Lower leg skin (tissue), 4 donors: ENCODE results near the gene EIF1AX. TPM values are rescaled to one million over a fixed set of nuclear protein-coding genes. Genes with fewer than 3 reads are reported as not detected.

Source experiments
- DNase-seq, 2 donors: peaks; one replicate each; pipeline ENCODE4 v3.0.0-alpha.2; 2019; ENCODE audit warnings: low spot score in 2 of 2
- H3K4me3 ChIP-seq: fragments of 200-600 bp; sonication (generic); 2 replicates; pipeline ENCODE4 v1.5.1; 2017; ENCODE audit warnings: mild to moderate bottlenecking, low read depth; ENCODE audit not compliant: poor library complexity, severe bottlenecking
- POLR2A ChIP-seq, 2 donors: fragments of 450-650 bp; IDR thresholded peaks; one replicate each; pipeline ENCODE4 v1.6.1; 2016 to 2017; ENCODE audit warnings: antibody characterized with exemption in 2 of 2, mild to moderate bottlenecking in 1 of 2, moderate library complexity in 1 of 2
- WGBS, 2 donors: methylation state at CpG; one replicate each; pipeline ENCODE4 v1.1.5; 2018; 5-methylcytosine and 5-hydroxymethylcytosine counted together
- intact Hi-C: fragments of 100-400 bp; cut with DNase I; formaldehyde crosslinking; loops from one replicate; pipeline ENCODE4 v1.15.0; 2023; ENCODE audit warnings: low total_unique reads
- total RNA-seq, 4 donors: library from RNA; depleted of rRNA; stranded (reverse); fragments of >200 nt; gene quantifications; one replicate each; pipeline ENCODE4 v1.1.0, GENCODE V29; 2016
- TF ChIP-seq, protein P1 (sequence below), 3 donors: fragments of 450-650 bp; IDR thresholded peaks; one replicate each; pipeline ENCODE4 v1.5.1; 2016; ENCODE audit warnings: antibody characterized with exemption in 3 of 3, mild to moderate bottlenecking in 3 of 3, moderate library complexity in 2 of 3

EIF1AX gene
- total RNA-seq, 4 donors from 2014 or later, result 40.3 to 50.9 (median 46.8) TPM

DNA sequence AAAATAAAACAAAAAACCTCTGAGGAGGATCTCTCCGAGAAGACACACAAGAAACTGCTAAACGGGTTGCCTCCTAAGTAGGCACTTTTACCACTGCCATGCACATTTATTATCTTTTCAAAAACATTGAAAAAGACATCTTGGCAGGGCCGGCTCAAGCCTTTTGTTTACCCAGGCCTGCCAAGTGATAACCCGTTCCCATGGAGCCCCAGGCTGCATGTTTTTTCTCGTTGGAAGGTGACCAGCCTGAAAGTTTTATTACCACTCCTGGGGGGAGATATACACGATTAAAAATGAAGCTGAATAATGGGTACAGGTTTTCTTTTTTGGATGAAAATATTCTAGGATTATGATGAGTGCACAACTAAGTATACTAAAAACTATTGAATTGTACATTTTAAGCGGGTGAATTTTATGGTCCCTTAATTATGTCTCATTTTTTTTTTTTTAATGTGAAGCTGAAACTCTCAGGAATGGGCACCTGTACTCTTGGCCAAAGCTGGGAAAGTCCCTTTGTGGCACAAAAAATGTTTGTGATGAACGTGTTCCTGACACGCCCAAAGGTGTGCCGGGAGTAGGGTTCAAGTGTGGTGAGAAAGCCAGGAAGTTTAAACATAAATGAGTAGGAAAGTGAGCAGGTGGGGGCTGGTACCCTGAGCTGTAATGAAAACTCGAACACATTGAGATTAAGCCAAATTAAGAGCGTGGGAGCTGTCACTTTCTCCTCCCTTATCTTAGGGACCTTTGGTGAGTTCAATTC is 23.4 kb downstream of the EIF1AX start:
- DNase-seq, result no peak
- TF ChIP-seq, protein P1, sequence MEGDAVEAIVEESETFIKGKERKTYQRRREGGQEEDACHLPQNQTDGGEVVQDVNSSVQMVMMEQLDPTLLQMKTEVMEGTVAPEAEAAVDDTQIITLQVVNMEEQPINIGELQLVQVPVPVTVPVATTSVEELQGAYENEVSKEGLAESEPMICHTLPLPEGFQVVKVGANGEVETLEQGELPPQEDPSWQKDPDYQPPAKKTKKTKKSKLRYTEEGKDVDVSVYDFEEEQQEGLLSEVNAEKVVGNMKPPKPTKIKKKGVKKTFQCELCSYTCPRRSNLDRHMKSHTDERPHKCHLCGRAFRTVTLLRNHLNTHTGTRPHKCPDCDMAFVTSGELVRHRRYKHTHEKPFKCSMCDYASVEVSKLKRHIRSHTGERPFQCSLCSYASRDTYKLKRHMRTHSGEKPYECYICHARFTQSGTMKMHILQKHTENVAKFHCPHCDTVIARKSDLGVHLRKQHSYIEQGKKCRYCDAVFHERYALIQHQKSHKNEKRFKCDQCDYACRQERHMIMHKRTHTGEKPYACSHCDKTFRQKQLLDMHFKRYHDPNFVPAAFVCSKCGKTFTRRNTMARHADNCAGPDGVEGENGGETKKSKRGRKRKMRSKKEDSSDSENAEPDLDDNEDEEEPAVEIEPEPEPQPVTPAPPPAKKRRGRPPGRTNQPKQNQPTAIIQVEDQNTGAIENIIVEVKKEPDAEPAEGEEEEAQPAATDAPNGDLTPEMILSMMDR (IDR thresholded peaks at IDR 0.05), result no peak
- TF ChIP-seq POLR2A (IDR thresholded peaks at IDR 0.05), result no peak
- intact Hi-C loops, result no loop called here
- 39 to 41% methylated on average over 12 of the region's 12 CpGs for WGBS, 2 donors
- H3K4me3 ChIP-seq, result no peak overlapping the region

DNA sequence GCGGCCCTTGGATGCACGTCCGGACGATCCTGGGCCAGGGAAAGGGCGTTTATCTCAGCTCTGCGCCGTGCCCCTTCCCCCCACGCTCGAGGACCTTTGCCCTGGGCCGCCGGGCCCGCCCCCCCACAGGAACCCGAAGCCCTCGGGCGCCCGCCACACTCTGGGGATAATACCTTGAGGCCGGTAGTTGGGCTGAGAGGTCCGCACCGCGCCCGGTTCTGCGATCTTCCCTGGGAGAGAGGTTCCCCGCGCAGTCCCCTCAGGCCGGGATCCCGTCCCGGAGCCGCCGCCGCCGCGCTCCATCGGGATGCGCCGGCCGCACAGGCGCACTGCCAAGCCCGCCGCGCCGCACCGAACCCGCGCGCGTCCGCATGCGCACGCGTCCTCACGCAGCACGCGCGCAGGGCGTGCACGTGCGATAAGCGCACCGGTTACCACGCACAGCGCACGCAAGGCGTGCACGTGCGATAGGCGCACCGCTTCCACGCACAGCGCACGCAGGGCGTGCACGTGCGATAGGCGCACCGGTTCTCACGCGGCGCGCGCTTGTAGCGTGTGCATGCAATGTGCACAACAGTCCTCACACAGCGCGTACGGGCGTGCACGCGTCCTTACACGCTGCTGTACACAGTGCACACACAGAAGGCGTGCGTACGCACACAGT is 24.9 kb downstream of the EIF1AX start, which contains the start of gene MAP7D2:
Gene MAP7D2 (minus strand): TSS at position 331 of the 664 bp plus-strand sequence. CDS start 28 bp downstream, at position 303.
- no peak for DNase-seq
- WGBS, 2 donors, result 57 to 60% methylated on average over 8 to 81 of the region's 91 CpGs

DNA sequence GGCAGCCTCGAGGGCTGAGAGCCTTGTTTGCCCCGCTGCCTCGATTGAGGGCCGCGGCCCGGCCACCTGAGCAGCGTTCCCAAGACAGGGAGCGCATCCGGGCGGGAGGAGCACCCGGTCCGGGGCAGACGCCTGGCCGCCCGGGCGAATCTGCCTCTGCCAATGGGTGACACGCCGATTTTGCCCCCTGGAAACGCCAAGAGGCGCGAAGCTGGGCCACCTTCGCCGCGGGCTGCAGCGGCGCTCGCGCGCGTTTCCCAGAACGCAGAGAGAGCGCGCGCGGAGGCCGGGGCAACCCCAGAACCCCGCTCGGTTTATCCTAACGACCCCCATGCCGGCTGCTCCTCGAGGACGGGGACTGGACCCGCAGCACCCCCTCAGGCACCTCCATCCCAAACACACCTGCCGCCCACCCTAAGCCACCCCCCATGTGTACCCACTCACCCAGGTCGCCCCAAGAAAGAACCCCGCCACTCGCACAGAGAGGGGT is 25.5 kb downstream of the EIF1AX start:
- no peak overlapping the region for H3K4me3 ChIP-seq
- TF ChIP-seq, protein P1 (IDR thresholded peaks at IDR 0.05), result no peak
- TF ChIP-seq POLR2A (IDR thresholded peaks at IDR 0.05), result no peak
- WGBS, 2 donors, result 0 to 41% methylated on average over 1 to 44 of the region's 47 CpGs
- no peak for DNase-seq
- intact Hi-C loops, result no loop called here

More for the DNA sequence above, 24.9 kb downstream of the EIF1AX start, which contains the start of gene MAP7D2:
- TF ChIP-seq POLR2A (IDR thresholded peaks at IDR 0.05), result no peak
- TF ChIP-seq, protein P1 (IDR thresholded peaks at IDR 0.05), result no peak
- H3K4me3 ChIP-seq, result no peak within 1 kb of the TSS
- intact Hi-C loops, result no loop called here

DNA sequence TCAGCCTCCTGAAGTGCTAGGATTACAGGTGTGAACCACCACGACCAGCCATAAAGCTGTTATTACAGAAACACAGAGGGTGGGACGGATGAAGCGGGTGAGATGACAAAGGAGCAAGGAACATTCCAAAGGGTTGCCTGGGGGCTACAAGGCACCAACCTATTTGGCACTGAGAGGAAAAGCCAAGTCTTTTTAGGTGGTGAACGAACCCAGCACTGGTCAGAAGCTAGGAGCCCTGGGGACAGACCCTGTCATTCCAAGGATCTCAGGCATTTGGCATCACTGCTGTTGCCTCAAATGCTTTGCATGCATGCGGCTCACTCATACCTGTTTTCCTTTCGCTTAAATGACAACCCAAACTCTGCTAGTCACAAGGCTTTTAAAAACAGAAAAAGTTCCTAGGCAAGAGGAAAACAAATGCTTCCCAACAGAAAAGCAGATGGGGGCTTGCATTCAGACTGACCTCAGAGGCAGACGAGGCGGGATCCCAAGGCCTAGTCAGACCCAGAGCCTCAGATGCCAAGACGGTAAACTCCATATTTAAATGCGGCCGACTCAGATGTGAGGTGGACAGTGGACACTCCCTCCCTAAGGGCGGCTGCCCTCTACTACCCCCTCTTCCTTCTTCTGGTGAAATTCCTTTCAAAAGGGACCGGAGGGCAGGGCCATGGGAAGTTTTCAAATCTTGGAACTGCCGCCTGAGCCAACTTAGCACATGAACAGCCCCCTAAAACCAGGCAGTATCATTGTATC is 29.4 kb downstream of the EIF1AX start:
- intact Hi-C loops, result no loop called here

DNA sequence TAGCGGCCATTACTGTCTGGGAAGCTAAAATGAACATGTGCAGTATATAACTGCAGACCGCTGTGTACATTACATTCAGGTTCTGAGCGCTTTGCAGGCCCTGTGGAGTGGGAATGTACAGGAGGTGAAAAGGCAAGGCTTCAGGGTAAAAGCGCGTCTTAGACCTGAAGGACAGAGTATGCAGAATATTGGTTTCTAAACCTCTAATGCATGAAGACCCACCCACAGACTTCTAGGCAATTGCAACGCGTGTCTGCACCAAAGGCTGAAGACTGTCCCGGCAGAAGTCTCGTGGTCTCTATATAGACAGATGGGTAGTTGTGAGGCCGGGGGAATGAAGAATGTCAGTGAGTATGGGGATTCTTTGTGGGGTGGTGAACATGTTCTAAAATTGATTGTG is 30.4 kb downstream of the EIF1AX start:
- no peak overlapping the region for H3K4me3 ChIP-seq
- TF ChIP-seq POLR2A (IDR thresholded peaks at IDR 0.05), result no peak
- TF ChIP-seq, protein P1 (IDR thresholded peaks at IDR 0.05), result no peak
- WGBS, 2 donors, result 93 to 94% methylated on average over 10 of the region's 10 CpGs
- no peak for DNase-seq
- intact Hi-C loops, result no loop called here

More for the DNA sequence above, 29.4 kb downstream of the EIF1AX start:
- TF ChIP-seq, protein P1 (IDR thresholded peaks at IDR 0.05), result no peak
- no peak for TF ChIP-seq POLR2A (IDR thresholded peaks at IDR 0.05)
- WGBS, 2 donors, result 92 to 94% methylated on average over 13 to 14 of the region's 14 CpGs
- no peak overlapping the region for H3K4me3 ChIP-seq
- DNase-seq, result no peak
